Raji (cell line): ENCODE data around the gene ARHGEF2.
A peak's percentile ranks its signal among the peaks of the same experiment; 100 is the strongest.

Experiments
- POLR2A ChIP-seq: IDR thresholded peaks from 2 replicates; pipeline ENCODE4 v1.6.1; 2011; ENCODE audit warnings: low read depth, low read length, control low read depth; ENCODE audit not compliant: insufficient read depth

The ARHGEF2 gene

DNA sequence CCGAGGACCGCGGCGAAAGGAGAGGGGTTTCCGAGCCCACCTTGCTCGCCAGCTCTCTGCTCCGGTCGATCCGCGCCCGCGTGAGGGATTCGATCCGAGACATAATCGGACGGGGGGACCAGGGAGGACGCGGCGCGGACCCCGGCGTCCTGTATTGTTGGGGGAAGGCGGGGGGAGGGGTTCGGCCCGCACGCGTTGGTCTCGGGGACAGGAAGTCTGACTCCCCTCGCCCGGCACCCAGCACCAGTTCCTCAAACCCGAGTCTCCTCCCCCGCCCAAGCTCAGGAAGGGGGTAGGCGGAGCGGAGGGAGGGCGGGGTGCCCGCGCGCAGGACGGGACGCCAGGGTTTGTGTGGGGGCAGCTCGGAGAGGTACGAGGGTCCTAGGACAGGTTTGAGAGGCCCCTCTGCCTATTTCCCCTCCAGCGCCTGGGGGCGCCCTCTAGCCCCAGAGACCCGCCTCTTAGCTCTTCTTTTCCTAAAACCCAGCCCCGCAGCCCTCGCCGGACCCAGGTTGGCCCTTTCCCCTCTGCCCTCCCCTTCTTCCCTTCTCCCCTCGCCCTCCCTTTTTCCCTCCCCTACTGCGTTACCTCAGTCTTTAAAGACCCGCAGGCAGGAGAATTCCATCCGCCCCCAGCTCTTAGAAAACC is at the start of gene ARHGEF2:
Gene ARHGEF2, minus strand, starts transcription at position 223 of the 648 bp plus-strand sequence. Its CDS starts 120 bp downstream, at position 103.
- peak; percentile 88 for TF ChIP-seq POLR2A

DNA sequence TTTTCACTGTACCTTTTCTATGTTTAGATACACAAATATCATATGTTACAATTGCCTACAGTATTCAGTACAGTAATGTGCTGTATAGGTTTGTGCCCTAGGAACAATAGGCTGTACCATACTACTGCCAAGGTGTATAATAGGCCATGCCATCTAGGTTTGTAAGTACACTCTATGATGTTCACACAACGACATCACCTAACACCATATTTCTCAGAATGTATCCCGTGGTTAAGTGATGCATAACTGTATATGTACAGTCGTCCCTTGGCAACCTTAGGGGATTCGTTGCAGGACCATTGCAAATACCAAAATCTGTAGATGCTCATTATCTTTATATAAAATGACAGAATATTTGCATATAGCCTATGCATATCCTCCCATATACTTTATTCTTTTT is 48.2 kb upstream of the ARHGEF2 start:
- no peak for TF ChIP-seq POLR2A

- no peak for TF ChIP-seq POLR2A
These were observed 47.5 kb upstream of the ARHGEF2 start for GRCh38 chr1:156025876-156026275.

DNA sequence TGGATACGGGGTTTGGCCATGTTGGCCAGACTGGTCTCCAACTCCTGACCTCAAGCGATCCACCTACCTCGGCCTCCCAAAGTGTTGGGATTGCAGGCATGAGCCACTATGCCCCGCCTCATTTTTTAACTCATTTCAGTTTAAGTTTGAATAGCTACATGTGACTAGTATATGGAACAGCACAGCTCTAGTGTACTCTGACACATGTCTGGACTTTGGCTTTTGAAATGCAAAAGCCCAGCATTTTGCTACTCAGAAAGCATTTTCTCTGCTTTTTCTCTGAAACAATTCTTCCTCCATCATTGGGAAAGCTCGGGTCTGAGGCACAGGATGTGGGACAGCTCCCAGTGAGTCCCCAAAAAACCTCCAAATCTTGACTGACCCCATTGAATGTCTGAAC is 46.5 kb upstream of the ARHGEF2 start:
- TF ChIP-seq POLR2A, result no peak

- no peak for TF ChIP-seq POLR2A
These were observed 43.6 kb upstream of the ARHGEF2 start for GRCh38 chr1:156021954-156022353.

DNA sequence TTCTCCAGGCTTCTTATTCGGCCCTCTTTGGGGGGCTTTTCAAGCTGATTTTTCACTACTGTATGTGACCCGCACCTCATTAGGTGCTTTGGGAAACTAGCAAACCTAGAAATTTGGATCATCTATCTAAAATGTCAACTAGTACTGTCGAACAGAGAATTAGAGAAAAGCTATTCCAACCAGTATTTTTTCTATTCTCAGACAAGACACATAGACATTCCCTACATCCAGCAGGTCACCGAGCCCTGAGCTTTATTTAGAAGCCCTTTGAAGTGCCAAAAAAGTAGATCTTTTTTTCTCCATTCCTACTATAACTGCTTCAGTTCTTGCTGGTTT is 42.7 kb upstream of the ARHGEF2 start:
- no peak for TF ChIP-seq POLR2A

DNA sequence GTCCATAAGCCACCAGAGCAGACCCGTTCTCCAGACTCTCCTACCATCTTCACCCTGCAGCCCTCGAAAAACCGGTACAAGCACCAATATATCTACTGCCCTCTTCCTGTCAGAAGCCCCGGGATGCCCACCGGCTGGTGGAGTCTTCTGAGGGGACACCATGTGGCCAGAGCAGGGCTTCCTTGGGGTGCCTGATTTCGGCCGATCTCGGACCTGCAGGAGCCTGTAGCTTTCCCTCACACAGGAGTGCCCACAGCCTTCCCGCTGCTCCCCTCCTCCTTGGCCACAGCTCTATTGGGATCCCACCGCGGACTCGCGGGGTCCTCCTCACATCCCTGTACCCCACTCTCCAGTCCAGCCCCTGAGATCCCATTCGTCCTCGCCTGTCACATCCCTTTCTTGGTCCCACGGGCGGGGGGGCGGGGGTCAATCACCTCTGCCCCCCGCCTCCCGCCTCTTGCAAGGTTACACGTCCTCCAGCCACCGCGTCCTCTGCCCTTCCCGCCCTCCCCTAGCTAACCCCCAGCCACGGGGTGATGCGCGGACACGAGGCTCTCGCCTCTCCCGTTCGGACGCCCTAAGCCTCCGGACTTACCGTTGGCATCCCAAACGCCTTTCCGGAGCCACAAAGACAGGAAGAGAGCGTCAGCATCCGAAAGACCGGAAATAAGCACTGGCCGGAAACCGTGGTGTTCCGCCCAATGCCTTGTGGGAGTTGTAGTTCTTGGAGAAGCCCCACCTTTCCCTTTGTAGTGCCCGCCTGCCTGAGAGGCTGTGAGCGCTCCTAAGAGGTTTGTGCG is 42.1 kb upstream of the ARHGEF2 start, which contains the start of gene SSR2:
Gene SSR2, minus strand, starts transcription at position 659 of the 800 bp plus-strand sequence. CDS start 784 bp downstream, outside the sequence.
- TF ChIP-seq POLR2A, result peak; percentile 95

GRCh38 chr1:156019946-156020292 is 41.6 kb upstream of the ARHGEF2 start:
- TF ChIP-seq POLR2A, result no peak

- no peak for TF ChIP-seq POLR2A
These were observed 36.5 kb upstream of the ARHGEF2 start for GRCh38 chr1:156014829-156015228.

- no peak for TF ChIP-seq POLR2A
These were observed 33.9 kb upstream of the ARHGEF2 start for GRCh38 chr1:156012051-156012817.

DNA sequence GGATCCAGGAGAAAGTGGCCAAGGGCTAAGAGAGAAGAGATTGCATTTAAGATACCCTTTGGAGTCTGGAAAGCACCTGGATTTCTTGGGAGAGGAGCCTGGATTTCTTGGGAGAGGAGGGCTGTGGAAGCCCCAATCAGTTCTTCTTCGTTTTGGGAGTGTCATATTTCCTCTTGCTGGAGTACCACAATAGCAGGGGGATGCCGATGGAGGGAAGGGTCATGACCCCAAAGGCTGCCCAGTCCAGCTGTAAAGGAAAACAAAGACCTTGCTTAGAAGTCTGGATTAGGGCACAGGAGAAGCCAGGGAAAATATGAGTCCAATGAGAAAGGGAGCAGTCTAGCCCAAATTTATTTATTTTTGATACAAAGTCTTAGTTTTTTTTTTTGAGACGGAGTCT is 31.1 kb upstream of the ARHGEF2 start:
- TF ChIP-seq POLR2A, result no peak

DNA sequence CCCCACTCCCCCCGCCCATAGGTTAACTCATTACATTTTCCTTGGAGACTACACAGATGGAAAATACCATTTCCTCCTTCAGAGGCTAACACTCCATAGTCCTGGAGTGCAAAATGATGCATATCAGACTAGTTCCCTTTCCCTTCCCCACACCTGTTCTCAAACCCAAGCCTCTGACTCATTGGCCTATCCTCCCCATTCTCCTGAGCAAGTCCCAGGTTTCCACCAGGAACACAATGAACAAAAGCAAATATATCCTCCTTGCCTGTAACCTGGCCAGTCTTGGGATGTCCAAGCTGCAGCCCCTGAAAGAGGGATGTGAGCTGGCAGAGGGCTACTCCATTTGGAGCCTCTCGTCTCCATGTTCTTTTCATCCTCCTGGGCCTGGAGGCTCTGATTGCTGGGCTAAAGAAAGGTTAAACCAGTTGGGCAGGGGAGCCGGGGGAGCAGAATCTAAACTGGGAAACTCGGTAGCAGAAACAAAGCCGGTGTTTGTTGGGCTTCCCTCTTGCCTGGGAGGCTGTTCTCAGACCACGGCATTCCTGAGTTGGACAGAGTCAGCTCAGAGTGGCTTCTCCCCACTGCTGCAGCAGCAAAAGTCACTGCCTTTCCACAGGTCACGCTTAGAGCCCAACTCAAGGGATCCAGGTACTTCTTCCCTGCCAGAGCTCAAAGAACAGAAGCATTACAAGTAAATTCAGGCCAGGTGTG is 28.5 kb upstream of the ARHGEF2 start:
- no peak for TF ChIP-seq POLR2A

DNA sequence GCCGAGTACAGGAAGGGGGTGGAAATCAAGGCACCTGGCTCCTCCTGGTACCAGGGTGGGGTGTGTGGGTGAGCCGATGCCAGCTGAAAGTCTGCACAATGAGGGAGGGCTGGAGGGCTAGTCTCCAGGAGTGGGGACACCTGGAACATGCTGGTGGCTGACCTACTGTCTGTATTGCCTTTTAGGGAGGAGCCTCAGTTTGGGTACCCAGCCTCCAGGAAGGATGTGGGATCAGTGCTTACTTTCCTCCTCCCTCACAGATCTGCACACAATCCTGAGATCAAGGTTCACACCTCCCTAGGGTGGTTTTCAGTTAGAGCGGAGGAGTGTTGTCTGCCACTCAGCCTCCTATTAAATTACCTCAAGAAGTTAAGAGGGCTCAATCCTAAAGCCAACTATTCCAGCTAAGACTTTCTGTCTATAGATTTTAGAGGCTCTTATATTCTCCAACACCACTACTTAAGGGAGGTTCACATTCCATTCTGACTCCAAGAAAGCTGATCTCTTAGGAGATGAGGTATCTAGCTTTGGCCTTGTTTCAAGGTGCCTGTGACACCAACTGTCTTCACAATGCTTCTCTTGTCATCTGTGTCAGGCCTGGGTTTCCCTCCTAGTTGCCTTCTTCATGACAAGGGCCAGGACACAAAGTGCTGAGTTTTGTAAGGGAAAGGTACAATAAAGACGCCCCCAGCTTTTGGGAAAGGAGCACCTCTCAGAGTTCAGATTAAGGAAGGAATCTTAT is 26.7 kb upstream of the ARHGEF2 start:
- no peak for TF ChIP-seq POLR2A

- no peak for TF ChIP-seq POLR2A
These were observed 25.5 kb upstream of the ARHGEF2 start for GRCh38 chr1:156003923-156004188.
